Measurements from ENCODE around the gene LIN9. TPM values are rescaled to one million over a fixed set of nuclear protein-coding genes. Genes with fewer than 3 reads are reported as not detected.

Gene LIN9
- total RNA-seq, 6 donors from 2014 or later = 1.00 to 6.2 (median 3.7) TPM

- Histone ChIP-seq H3K36me3 (no peaks in the 10 kb centered on the region), H3K9me3 (no peaks in the 10 kb centered on the region), H3K4me1 (no peaks in the 10 kb centered on the region), H3K27ac (no peak overlapping the region), H3K4me3 (no peak overlapping the region), H3K27me3 (no peaks in the 10 kb centered on the region)
- DNase-seq (peak in 1 of 2 donors; percentile 25), ATAC-seq (ENCODE audit: low FRiP score in 2 of 2) (no peak)
- TF ChIP-seq CTCF (IDR thresholded peaks at IDR 0.05) (peak in 2 of 6 experiments; percentile 12 to 15), POLR2A (IDR thresholded peaks at IDR 0.05) (no peak)
- 61 to 65% methylated on average over 5 of the region's 5 CpGs for WGBS, 2 donors
Observed at GRCh38 chr1:226201029-226201593, 107.9 kb downstream of the LIN9 start.

- DNase-seq (no peak), ATAC-seq (ENCODE audit: low FRiP score in 2 of 2) (no peak)
- no peaks in the 10 kb centered on the region for H3K36me3 ChIP-seq
- H3K4me1 ChIP-seq = no peaks in the 10 kb centered on the region
- no peaks in the 10 kb centered on the region for H3K9me3 ChIP-seq
- WGBS, 2 donors = 57 to 67% methylated on average over 2 of the region's 2 CpGs
- H3K4me3 ChIP-seq = no peak overlapping the region
- no peak overlapping the region for H3K27ac ChIP-seq
- H3K27me3 ChIP-seq = no peaks in the 10 kb centered on the region
- TF ChIP-seq CTCF (IDR thresholded peaks at IDR 0.05) = no peak
- TF ChIP-seq EP300 (IDR thresholded peaks at IDR 0.05) = no peak
- no peak for TF ChIP-seq POLR2AphosphoS5 (IDR thresholded peaks at IDR 0.05)
Observed at GRCh38 chr1:226199971-226200370, 109.0 kb downstream of the LIN9 start.

GRCh38 chr1:226195144-226195543 lies 113.8 kb downstream of the LIN9 start:
- ATAC-seq (ENCODE audit: low FRiP score in 2 of 2) (no peak), DNase-seq (no peak)
- H3K36me3 ChIP-seq = no peaks in the 10 kb centered on the region
- WGBS, 2 donors = 87% methylated on average over 1 of the region's 1 CpG
- H3K27ac ChIP-seq = no peak overlapping the region
- H3K4me1 ChIP-seq = no peaks in the 10 kb centered on the region
- H3K9me3 ChIP-seq = no peaks in the 10 kb centered on the region
- no peaks in the 10 kb centered on the region for H3K27me3 ChIP-seq
- TF ChIP-seq CTCF (IDR thresholded peaks at IDR 0.05) = no peak
- no peak for TF ChIP-seq POLR2AphosphoS5 (IDR thresholded peaks at IDR 0.05)
- no peak for TF ChIP-seq POLR2A (IDR thresholded peaks at IDR 0.05)
- no peak for TF ChIP-seq EP300 (IDR thresholded peaks at IDR 0.05)
- H3K4me3 ChIP-seq = no peak overlapping the region

GRCh38 chr1:226187380-226187779 lies 121.6 kb downstream of the LIN9 start:
- Histone ChIP-seq H3K4me3 (peak overlapping the region in 3 of 4 donors; percentile 81 to 98 (median 93)), H3K27me3 (no peaks in the 10 kb centered on the region), H3K27ac (peak overlapping the region in 3 of 4 donors; percentile 89 to 96 (median 89)), H3K4me1 (peaks cover 21 to 39% (median 30%) of the 10 kb centered on the region in 4 donors), H3K36me3 (peaks cover 0 to 4% (median 0%) of the 10 kb centered on the region in 4 donors), H3K9me3 (no peaks in the 10 kb centered on the region)
- no peak for ATAC-seq (ENCODE audit: low FRiP score in 2 of 2)
- no peak for TF ChIP-seq CTCF (IDR thresholded peaks at IDR 0.05)
- no peak for TF ChIP-seq POLR2A (IDR thresholded peaks at IDR 0.05)
- TF ChIP-seq POLR2AphosphoS5 (IDR thresholded peaks at IDR 0.05) = no peak
- TF ChIP-seq EP300 (IDR thresholded peaks at IDR 0.05) = no peak
- DNase-seq = no peak
- WGBS, 2 donors = 94% methylated on average over 7 of the region's 7 CpGs

- Histone ChIP-seq H3K27me3 (no peaks in the 10 kb centered on the region), H3K9me3 (no peaks in the 10 kb centered on the region), H3K36me3 (peaks cover 0 to 7% (median 0%) of the 10 kb centered on the region in 4 donors), H3K4me3 (peak overlapping the region; percentile 81 to 98 (median 92)), H3K4me1 (peaks cover 24 to 43% (median 34%) of the 10 kb centered on the region in 4 donors), H3K27ac (peak overlapping the region; percentile 89 to 99 (median 92))
- WGBS, 2 donors = 25 to 27% methylated on average over 3 to 6 of the region's 10 CpGs
- ATAC-seq (ENCODE audit: low FRiP score in 2 of 2) (no peak), DNase-seq (no peak)
- TF ChIP-seq POLR2A (IDR thresholded peaks at IDR 0.05) (no peak), CTCF (IDR thresholded peaks at IDR 0.05) (no peak), POLR2AphosphoS5 (IDR thresholded peaks at IDR 0.05) (no peak), EP300 (IDR thresholded peaks at IDR 0.05) (no peak)
Observed at GRCh38 chr1:226187019-226187322, 122.0 kb downstream of the LIN9 start.

Data from upper lobe of left lung (tissue), 6 donors.